Type B pancreatic cell (in vitro differentiated cells): ENCODE data around the gene RAPGEF6. TPM values are rescaled to one million over a fixed set of nuclear protein-coding genes. Genes with fewer than 3 reads are reported as not detected.
"Not testable (repeated sequence)": the region's sequence is repeated elsewhere in the genome, so short reads cannot be mapped to it uniquely, and the experiment has no call there.

ENCODE experiments used
- DNase-seq: peaks from one replicate; pipeline ENCODE4 v3.0.0; 2021; ENCODE audit warnings: mixed read lengths; ENCODE audit not compliant: unreplicated experiment; ENCODE audit errors: extremely low spot score
- H3K27ac Mint-ChIP-seq: 2 replicates; pipeline ENCODE4 v1.8.0; 2021; ENCODE audit warnings: mild to moderate bottlenecking, mixed read lengths
- H3K27me3 Mint-ChIP-seq: 2 replicates; pipeline ENCODE4 v1.8.0; 2021; ENCODE audit warnings: mixed read lengths
- H3K36me3 Mint-ChIP-seq: 2 replicates; pipeline ENCODE4 v1.8.0; 2021; ENCODE audit warnings: mixed read lengths
- H3K4me1 Mint-ChIP-seq: one replicate; pipeline ENCODE4 v1.8.0; 2021; ENCODE audit warnings: mixed read lengths; ENCODE audit not compliant: unreplicated experiment
- H3K4me3 Mint-ChIP-seq: 2 replicates; pipeline ENCODE4 v1.8.0; 2021; ENCODE audit warnings: mild to moderate bottlenecking, mixed read lengths
- H3K9me3 Mint-ChIP-seq: 2 replicates; pipeline ENCODE4 v1.8.0; 2021; ENCODE audit warnings: mixed read lengths
- CTCF ChIP-seq: fragments of 200-600 bp; sonication (generic); conservative IDR thresholded peaks from 2 replicates; pipeline ENCODE4 v1.5.0; 2021; ENCODE audit warnings: antibody characterized with exemption, mild to moderate bottlenecking
- total RNA-seq: library from RNA; stranded (reverse); gene quantifications from 2 replicates; pipeline ENCODE4 v1.2.1, GENCODE V29; 2021; ENCODE audit warnings: low replicate concordance

Gene RAPGEF6
- total RNA-seq, 1 donor from 2014 or later, result 23.4 TPM

GRCh38 chr5:131384616-131385214 is 250.3 kb downstream of the RAPGEF6 start:
- TF ChIP-seq CTCF, result no peak
- no peak for DNase-seq
- Mint-ChIP-seq H3K27ac (no peak overlapping the region), H3K27me3 (no peaks in the 10 kb centered on the region), H3K4me1 (peaks cover 17% of the 10 kb centered on the region), H3K9me3 (no peaks in the 10 kb centered on the region), H3K36me3 (peaks cover 11% of the 10 kb centered on the region), H3K4me3 (no peak overlapping the region)

DNA sequence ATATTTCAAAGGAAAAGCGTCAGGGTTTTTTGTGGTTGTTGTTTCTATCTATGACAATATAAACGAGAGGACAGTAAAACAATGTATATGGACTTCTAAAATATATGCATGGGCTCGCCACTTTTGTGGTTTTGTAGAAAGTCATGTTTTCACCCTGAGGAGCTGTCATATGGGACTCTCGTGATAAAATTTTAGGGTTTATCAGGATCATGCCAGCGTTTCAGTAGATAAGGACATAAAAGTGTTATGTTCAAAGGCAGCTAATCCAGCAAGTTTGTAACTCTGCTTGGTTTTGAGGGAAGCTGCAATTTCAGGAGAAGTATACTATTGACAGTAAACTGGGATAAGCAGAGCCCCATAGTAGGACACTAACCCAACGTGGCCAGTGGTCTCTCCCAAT is 250.9 kb downstream of the RAPGEF6 start:
- no peaks in the 10 kb centered on the region for H3K9me3 Mint-ChIP-seq
- H3K36me3 Mint-ChIP-seq, result peaks cover 10% of the 10 kb centered on the region
- H3K27me3 Mint-ChIP-seq, result no peaks in the 10 kb centered on the region
- H3K4me3 Mint-ChIP-seq, result no peak overlapping the region
- H3K4me1 Mint-ChIP-seq, result peaks cover 19% of the 10 kb centered on the region
- no peak for TF ChIP-seq CTCF
- no peak for DNase-seq
- H3K27ac Mint-ChIP-seq, result no peak overlapping the region

- peaks cover 10% of the 10 kb centered on the region for H3K36me3 Mint-ChIP-seq
- H3K4me1 Mint-ChIP-seq, result peaks cover 28% of the 10 kb centered on the region
- TF ChIP-seq CTCF, result peak; percentile 68
- no peaks in the 10 kb centered on the region for H3K27me3 Mint-ChIP-seq
- no peak overlapping the region for H3K27ac Mint-ChIP-seq
- DNase-seq, result no peak
- H3K9me3 Mint-ChIP-seq, result no peaks in the 10 kb centered on the region
- H3K4me3 Mint-ChIP-seq, result no peak overlapping the region
These were observed 252.3 kb downstream of the RAPGEF6 start for GRCh38 chr5:131382407-131383395.

DNA sequence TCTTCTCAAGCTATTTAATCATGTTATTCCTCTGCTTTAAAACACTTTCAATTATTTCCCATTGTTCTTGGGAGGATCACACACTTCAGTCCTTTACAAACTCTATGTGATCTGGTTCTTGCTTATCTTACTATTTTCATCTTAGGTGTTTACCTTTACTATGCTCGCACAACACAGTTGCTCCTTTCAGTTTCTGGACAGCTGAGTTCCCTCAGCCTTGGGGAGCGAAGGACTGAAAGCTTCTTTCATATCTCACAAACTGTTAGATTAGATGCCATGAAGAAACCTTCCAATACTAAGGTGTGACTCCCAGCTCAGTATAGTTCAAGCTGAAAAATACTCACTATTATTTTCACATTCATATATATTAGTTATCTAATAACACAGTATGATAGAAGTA is 253.3 kb downstream of the RAPGEF6 start:
- Mint-ChIP-seq H3K36me3 (peaks cover 11% of the 10 kb centered on the region), H3K9me3 (no peaks in the 10 kb centered on the region), H3K4me1 (peaks cover 24% of the 10 kb centered on the region), H3K27me3 (no peaks in the 10 kb centered on the region), H3K27ac (peak overlapping the region; percentile 22), H3K4me3 (no peak overlapping the region)
- no peak for DNase-seq
- TF ChIP-seq CTCF, result no peak

GRCh38 chr5:131381021-131381420 is 254.0 kb downstream of the RAPGEF6 start:
- Mint-ChIP-seq H3K36me3 (peaks cover 14% of the 10 kb centered on the region), H3K4me3 (no peak overlapping the region), H3K27ac (peak overlapping the region; percentile 7), H3K9me3 (no peaks in the 10 kb centered on the region), H3K4me1 (peaks cover 16% of the 10 kb centered on the region), H3K27me3 (no peaks in the 10 kb centered on the region)
- DNase-seq, result no peak
- TF ChIP-seq CTCF, result no peak

- peaks cover 13% of the 10 kb centered on the region for H3K36me3 Mint-ChIP-seq
- not testable (repeated sequence) for H3K9me3 Mint-ChIP-seq
These were observed 254.8 kb downstream of the RAPGEF6 start for GRCh38 chr5:131380238-131380637.

More at GRCh38 chr5:131380238-131380637, 254.8 kb downstream of the RAPGEF6 start:
- H3K27me3 Mint-ChIP-seq, DNase-seq, H3K4me3 Mint-ChIP-seq: not testable (repeated sequence)
- Mint-ChIP-seq H3K4me1 (peaks cover 21% of the 10 kb centered on the region), H3K27ac (peak overlapping the region; percentile 7)
